Measurements from ENCODE around the gene WDFY2. TPM values are rescaled to one million over a fixed set of nuclear protein-coding genes. Genes with fewer than 3 reads are reported as not detected.

Gene WDFY2
- total and polyA plus RNA-seq, 2 experiments from 2014 or later = 11.4 to 24.0 TPM

- no peak for TF ChIP-seq ZNF114 (CRISPR knock-in tag; IDR thresholded peaks at IDR 0.05)
- TF ChIP-seq STAT1 (IDR thresholded peaks at IDR 0.05; ENCODE audit: unreplicated experiment) = no peak
- TF ChIP-seq POLR2AphosphoS5 (IDR thresholded peaks at IDR 0.05; ENCODE audit: low read depth) = no peak
These were observed 209.5 kb downstream of the WDFY2 start (continued) for GRCh38 chr13:51793570-51794271.

GRCh38 chr13:51794964-51795363 lies 210.7 kb downstream of the WDFY2 start:
- Histone ChIP-seq H3F3A (replicated peaks; ENCODE audit: low read depth) (no peaks in the 10 kb centered on the region), H2AFZ (no peak overlapping the region), H3K27ac (ENCODE audit: low read depth) (no peak overlapping the region), H4K20me1 (replicated peaks; ENCODE audit: insufficient read depth) (no peaks in the 10 kb centered on the region), H3K4me1 (ENCODE audit: insufficient read depth) (peaks cover 16% of the 10 kb centered on the region), H3K79me2 (replicated peaks; ENCODE audit: insufficient read depth) (no peaks in the 10 kb centered on the region), H3K4me2 (no peak overlapping the region), H3K4me3 (no peak overlapping the region), H3K27me3 (ENCODE audit: insufficient read depth) (no peaks in the 10 kb centered on the region), H3K36me3 (ENCODE audit: insufficient read depth) (no peaks in the 10 kb centered on the region), H3K9me2 (ENCODE audit: insufficient read depth) (no peaks in the 10 kb centered on the region; the same call in 1 of the 2 replicates)
- ATAC-seq = no peak
- no peak overlapping the region for H3K4me3 Mint-ChIP-seq
- DNase-seq (ENCODE audit: low spot score) = no peak
- no peak for TF ChIP-seq STAT1 (IDR thresholded peaks at IDR 0.05; ENCODE audit: unreplicated experiment)
- TF ChIP-seq CREB1 (CRISPR knock-in tag; IDR thresholded peaks at IDR 0.05; ENCODE audit: low read depth) = no peak
- TF ChIP-seq ETS1 (IDR thresholded peaks at IDR 0.05) = no peak
- TF ChIP-seq EZH2phosphoT487 (IDR thresholded peaks at IDR 0.05; ENCODE audit: unreplicated experiment) = no peak
- no peak for TF ChIP-seq ZNF462 (CRISPR knock-in tag; IDR thresholded peaks at IDR 0.05)
- no peaks in the 10 kb centered on the region for H3K9me3 Mint-ChIP-seq
- H3K36me3 Mint-ChIP-seq (ENCODE audit: low read depth) = no peaks in the 10 kb centered on the region; the same call in 1 of the 3 replicates
- peaks cover 5% of the 10 kb centered on the region for H3K27me3 Mint-ChIP-seq (ENCODE audit: insufficient read depth, low read depth, poor library complexity)
- H3K27ac Mint-ChIP-seq = no peak overlapping the region
- H3K4me1 Mint-ChIP-seq = peaks cover 33% of the 10 kb centered on the region
